Epithelial cell of esophagus (primary cell): ENCODE measurements around the gene WNT9A.
"Not testable (repeated sequence)": the region's sequence is repeated elsewhere in the genome, so short reads cannot be mapped to it uniquely, and the experiment has no call there.

Source experiments
- DNase-seq: peaks from one replicate; pipeline ENCODE4 v3.0.0; 2010; ENCODE audit warnings: low read depth
- H3K4me3 ChIP-seq: 2 replicates; pipeline ENCODE4 v1.5.1; 2011; ENCODE audit warnings: mild to moderate bottlenecking, low read length, control low read depth
- CTCF ChIP-seq: IDR thresholded peaks from 2 replicates; pipeline ENCODE4 v1.5.1; 2011; ENCODE audit warnings: low read depth, mild to moderate bottlenecking, low read length, control low read depth, inconsistent platforms; ENCODE audit not compliant: insufficient read depth; ENCODE audit errors: missing control alignments

The WNT9A gene

GRCh38 chr1:227947676-227948492, at the start of gene WNT9A:
Gene WNT9A, minus strand, starts transcription at chr1:227947932. Its CDS starts 45 bp downstream, at chr1:227947887.
- DNase-seq, result peak; percentile 45
- no peak for TF ChIP-seq CTCF
- peak within 1 kb of the TSS; percentile 50 for H3K4me3 ChIP-seq

- DNase-seq, result no peak
- no peak for TF ChIP-seq CTCF
- no peak overlapping the region for H3K4me3 ChIP-seq
Observed at GRCh38 chr1:227996187-227996950, 48.6 kb upstream of the WNT9A start.

GRCh38 chr1:227994632-227995300, 47.0 kb upstream of the WNT9A start:
- no peak for DNase-seq
- TF ChIP-seq CTCF, result no peak

GRCh38 chr1:227987181-227987580, 39.4 kb upstream of the WNT9A start:
- DNase-seq, result no peak
- no peak for TF ChIP-seq CTCF
- H3K4me3 ChIP-seq, result no peak overlapping the region

More at GRCh38 chr1:227994632-227995300, 47.0 kb upstream of the WNT9A start:
- H3K4me3 ChIP-seq, result no peak overlapping the region

- H3K4me3 ChIP-seq, DNase-seq: not testable (repeated sequence)
Observed at GRCh38 chr1:227975583-227976283, 28.0 kb upstream of the WNT9A start.

- not testable (repeated sequence) for H3K4me3 ChIP-seq, DNase-seq
Observed at GRCh38 chr1:227973724-227974288, 26.1 kb upstream of the WNT9A start.

GRCh38 chr1:227972843-227973374, 25.2 kb upstream of the WNT9A start:
- DNase-seq, result peak; percentile 23
- H3K4me3 ChIP-seq, result not testable (repeated sequence)

- H3K4me3 ChIP-seq, DNase-seq: not testable (repeated sequence)
Observed at GRCh38 chr1:227972283-227972679, 24.5 kb upstream of the WNT9A start.

- not testable (repeated sequence) for DNase-seq, H3K4me3 ChIP-seq
Observed at GRCh38 chr1:227971643-227972282, 24.0 kb upstream of the WNT9A start.

GRCh38 chr1:227971216-227971615, 23.5 kb upstream of the WNT9A start:
- not testable (repeated sequence) for H3K4me3 ChIP-seq

GRCh38 chr1:227970076-227970995, 22.6 kb upstream of the WNT9A start:
- not testable (repeated sequence) for DNase-seq, H3K4me3 ChIP-seq

More at GRCh38 chr1:227971216-227971615, 23.5 kb upstream of the WNT9A start:
- DNase-seq, result not testable (repeated sequence)
